ENCODE data around the gene C22orf23. TPM values are rescaled to one million over a fixed set of nuclear protein-coding genes. Genes with fewer than 3 reads are reported as not detected.

The C22orf23 gene
- total RNA-seq, 4 donors from 2014 or later, result 0.59 to 1.7 (median 0.73) TPM

DNA sequence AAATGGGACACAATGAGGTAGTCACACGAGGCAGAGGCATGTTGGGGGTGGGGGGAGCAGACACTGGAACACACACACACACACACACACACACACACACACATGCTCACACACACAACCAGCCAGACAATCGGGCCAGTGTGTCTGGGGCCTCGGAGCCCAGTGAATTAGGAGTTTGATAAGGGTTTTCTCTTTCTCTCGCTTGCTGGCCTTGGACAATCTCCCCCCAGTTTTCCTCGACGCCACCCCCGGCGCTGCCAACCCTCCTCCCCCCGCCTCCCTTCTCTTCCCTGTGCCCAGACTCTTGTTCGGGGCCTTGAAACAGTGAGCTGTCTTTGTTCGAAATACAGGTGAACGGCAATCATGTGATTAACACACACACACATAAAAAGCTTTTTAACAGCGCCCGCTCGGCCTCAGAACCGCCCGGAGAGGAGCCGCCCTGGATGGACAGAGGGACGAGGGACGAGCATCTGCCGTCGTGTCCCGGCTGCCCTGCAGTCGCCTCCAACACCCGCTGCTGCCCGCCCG is 32.4 kb upstream of the C22orf23 start:
- Histone ChIP-seq H3K4me1 (no peaks in the 10 kb centered on the region), H3K27ac (no peak overlapping the region), H3K9me3 (no peaks in the 10 kb centered on the region), H3K36me3 (no peaks in the 10 kb centered on the region), H3K4me3 (replicated peaks in 1 of 3) (no peak overlapping the region), H3K27me3 (no peaks in the 10 kb centered on the region)
- DNase-seq, result no peak
- TF ChIP-seq POLR2A (IDR thresholded peaks at IDR 0.05) (no peak), CTCF (IDR thresholded peaks at IDR 0.05) (no peak)
- 88 to 94% methylated on average over 26 to 27 of the region's 27 CpGs for WGBS, 2 donors
- intact Hi-C loops (cut with DNase I), result no loop called here

DNA sequence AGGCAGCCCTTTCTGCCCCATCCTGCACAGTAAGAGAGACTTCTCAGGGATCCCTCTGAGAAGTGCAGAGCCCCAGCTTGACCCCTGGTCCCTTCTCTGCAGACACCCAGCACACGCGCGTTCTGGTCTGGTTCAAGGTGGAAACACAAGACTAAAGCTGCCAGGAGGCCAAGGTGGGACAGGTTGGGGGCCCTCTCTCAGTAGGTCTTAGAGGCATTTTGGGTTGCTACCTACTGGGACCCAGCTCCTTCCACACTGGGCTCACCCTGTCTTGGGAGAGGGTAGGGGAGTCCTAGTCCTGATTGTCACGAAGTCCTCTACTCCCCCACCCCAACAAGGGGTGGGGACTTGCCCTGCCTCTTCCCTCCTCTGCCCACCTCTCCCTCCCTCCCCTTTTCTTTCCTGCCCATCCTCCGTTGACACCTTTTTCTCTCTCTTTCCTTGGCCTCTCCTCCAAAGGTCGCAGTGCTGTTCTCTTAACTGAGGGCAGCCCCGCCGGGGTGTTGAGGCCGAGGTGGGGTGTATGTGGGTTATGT is 31.7 kb upstream of the C22orf23 start:
- DNase-seq, result no peak
- Histone ChIP-seq H3K36me3 (no peaks in the 10 kb centered on the region), H3K27me3 (no peaks in the 10 kb centered on the region), H3K9me3 (no peaks in the 10 kb centered on the region), H3K27ac (no peak overlapping the region), H3K4me3 (replicated peaks in 1 of 3) (no peak overlapping the region), H3K4me1 (no peaks in the 10 kb centered on the region)
- TF ChIP-seq POLR2A (IDR thresholded peaks at IDR 0.05) (no peak), CTCF (IDR thresholded peaks at IDR 0.05) (no peak)
- 89 to 93% methylated on average over 6 to 9 of the region's 9 CpGs for WGBS, 2 donors
- intact Hi-C loops (cut with DNase I), result no loop called here

DNA sequence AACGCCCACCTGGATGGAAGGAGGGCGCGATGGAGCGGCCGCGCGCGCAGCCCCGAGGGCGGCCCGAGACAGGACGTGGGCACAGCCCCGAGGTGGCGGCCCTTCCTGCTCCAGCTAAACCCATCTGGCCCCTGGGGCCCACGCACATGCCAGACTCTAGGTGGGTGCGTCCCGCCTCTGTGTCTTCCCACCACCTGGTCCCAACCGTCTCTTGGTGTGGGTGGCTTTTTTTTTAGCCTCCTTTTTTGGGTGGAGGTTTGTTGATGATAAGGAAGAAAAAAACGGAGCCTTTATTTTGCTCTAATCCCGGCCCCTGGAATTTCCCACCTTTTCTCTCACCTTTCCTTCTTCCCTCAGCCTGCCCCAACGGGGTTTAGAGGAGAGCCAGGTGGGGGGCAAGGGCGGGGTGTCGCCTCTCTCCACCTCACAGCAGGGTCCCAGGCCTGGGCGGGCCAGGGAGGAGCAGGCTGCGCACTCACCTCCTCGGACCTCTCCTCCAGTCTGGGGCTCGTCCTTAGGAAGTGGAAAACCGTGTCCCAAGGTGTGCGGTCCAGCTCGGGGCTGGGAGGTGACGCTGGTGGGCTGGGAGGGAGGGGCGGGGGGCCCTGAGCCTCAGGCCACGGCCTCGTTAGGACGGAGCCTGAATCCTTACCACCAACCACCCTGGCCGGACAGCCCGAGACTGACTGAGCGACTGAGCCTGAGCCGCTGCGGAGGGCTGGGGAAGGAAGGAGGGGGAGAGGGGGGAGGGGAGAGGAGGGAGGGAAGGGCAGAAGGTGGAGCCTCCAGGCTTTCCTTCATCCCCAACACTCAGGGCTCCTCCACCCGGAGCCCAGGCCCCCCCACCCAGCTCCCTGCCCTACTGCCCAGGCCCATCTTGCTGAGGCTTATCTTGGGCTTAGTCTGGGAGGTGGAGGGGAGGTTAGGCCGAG is 30.7 kb upstream of the C22orf23 start, which contains the start of gene SOX10:
SOX10 (minus strand) TSS at position 696 of the 932 bp plus-strand sequence. CDS start 771 bp downstream, outside the sequence.
- H3K9me3 ChIP-seq, result no peaks in the 10 kb centered on the region
- intact Hi-C loops (cut with DNase I), result no loop called here
- TF ChIP-seq CTCF (IDR thresholded peaks at IDR 0.05), result no peak
- H3K36me3 ChIP-seq, result no peaks in the 10 kb centered on the region
- no peak within 1 kb of the TSS for H3K27ac ChIP-seq
- H3K27me3 ChIP-seq, result no peaks in the 10 kb centered on the region
- 66 to 84% methylated on average over 16 to 26 of the region's 42 CpGs for WGBS, 2 donors
- no peak within 1 kb of the TSS for H3K4me3 ChIP-seq (replicated peaks in 1 of 3)
- no peaks in the 10 kb centered on the region for H3K4me1 ChIP-seq
- no peak for DNase-seq

DNA sequence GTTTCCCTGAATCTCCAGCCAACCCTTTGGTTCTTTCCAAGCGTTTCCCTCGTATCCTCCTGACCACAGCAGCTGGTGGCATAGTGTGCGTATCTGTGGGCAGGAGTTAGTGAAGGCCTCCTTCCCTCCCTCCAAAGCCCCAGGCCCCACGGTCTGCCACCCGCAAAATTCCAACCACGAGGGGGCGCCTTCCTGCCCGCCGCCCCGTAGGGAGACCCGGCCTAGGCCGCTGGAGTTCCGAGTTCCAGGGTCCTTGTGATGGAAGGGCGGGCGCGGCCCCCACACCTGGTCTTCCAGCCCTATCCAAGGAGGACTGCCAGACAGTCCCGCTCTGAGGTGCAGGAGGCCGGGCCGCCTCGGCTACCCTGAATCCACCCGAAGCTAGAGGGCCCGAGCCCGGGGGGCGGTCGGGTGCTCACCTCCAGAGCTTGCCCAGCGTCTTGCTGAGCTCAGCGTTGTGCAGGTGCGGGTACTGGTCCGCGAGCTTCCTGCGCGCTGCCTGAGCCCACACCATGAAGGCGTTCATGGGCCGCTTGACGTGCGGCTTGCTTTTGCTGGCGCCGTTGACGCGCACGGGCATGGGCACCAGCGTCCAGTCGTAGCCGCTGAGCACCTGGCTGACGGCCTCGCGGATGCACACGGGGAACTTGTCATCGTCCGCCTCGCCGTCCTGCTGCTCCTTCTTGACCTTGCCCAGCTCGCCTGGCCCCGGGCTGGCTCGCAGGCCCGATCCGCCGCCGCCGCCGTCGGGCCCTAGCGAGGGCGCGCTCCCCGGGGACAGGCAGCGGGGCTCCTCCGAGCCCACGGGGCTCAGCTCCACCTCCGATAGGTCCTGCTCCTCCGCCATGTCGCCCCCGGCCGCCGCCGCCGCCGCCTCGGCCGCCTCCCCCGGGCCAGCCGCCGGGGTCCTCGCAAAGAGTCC is 29.8 kb upstream of the C22orf23 start:
- Histone ChIP-seq H3K36me3 (no peaks in the 10 kb centered on the region), H3K27ac (no peak overlapping the region), H3K27me3 (no peaks in the 10 kb centered on the region), H3K9me3 (no peaks in the 10 kb centered on the region), H3K4me1 (no peaks in the 10 kb centered on the region), H3K4me3 (replicated peaks in 1 of 3) (no peak overlapping the region)
- peak; percentile 15 for DNase-seq
- 33 to 46% methylated on average over 20 to 33 of the region's 84 CpGs for WGBS, 2 donors
- intact Hi-C loops (cut with DNase I), result no loop called here
- TF ChIP-seq POLR2A (IDR thresholded peaks at IDR 0.05) (no peak), CTCF (IDR thresholded peaks at IDR 0.05) (peak in 3 of 6 experiments; percentile 12 to 19 (median 12))
